HCT116 (cell line): ENCODE results near the gene AKIRIN2. TPM values are rescaled to one million over a fixed set of nuclear protein-coding genes. Genes with fewer than 3 reads are reported as not detected.

Experiments used
- ATAC-seq: fragments of 200-7000 bp; cut with Tn5 transposase; 2 replicates; pipeline ENCODE4 v1.9.1; 2020; ENCODE audit warnings: mild to moderate bottlenecking, moderate library complexity
- BruUV-seq: library from RNA; stranded (reverse); fragments of 400-500 nt; replicated peaks from 2 replicates; lab custom pipeline; 2021; lab: Mats Ljungman, UMichigan
- CTCF ChIA-PET: fragments of 300-600 bp; sonication (Branson Sonifier 250); formaldehyde crosslinking; loops from one replicate; lab custom pipeline; 2021; ENCODE audit warnings: antibody characterized with exemption; lab: Charles Lee
- POLR2A ChIA-PET: fragments of 300-600, 350-600 bp; sonication (Branson Sonifier 250); formaldehyde crosslinking; loops from one replicate; lab custom pipeline; 2021; ENCODE audit warnings: antibody characterized with exemption; lab: Charles Lee
- RAD21 ChIA-PET, 2 experiments: fragments of 300-600 bp; sonication (Branson Sonifier 250); formaldehyde crosslinking; loops; one replicate each; lab custom pipeline; 2023; ENCODE audit warnings: low total read pairs in 2 of 2; ENCODE audit not compliant: uncharacterized antibody in 2 of 2, unreplicated experiment in 2 of 2, low non-redundant PET in 1 of 2; lab: Charles Lee
- DNase-seq: peaks from one replicate; pipeline ENCODE4 v3.0.0-alpha.2; 2010; ENCODE audit warnings: low read depth, low spot score
- H2AFZ ChIP-seq: fragments of 200-600 bp; shearing (Covaris generic), sonication (generic); 2 replicates; pipeline ENCODE4 v1.6.1; 2017; ENCODE audit warnings: low read depth, mixed run types, mixed read lengths, antibody characterized with exemption, low read length; ENCODE audit not compliant: poor library complexity, severe bottlenecking
- H3K27ac ChIP-seq: 2 replicates; pipeline ENCODE4 v1.5.1; 2012; ENCODE audit warnings: low read depth, low read length
- H3K27me3 ChIP-seq: fragments of 200-600 bp; sonication (generic); 2 replicates; pipeline ENCODE4 v1.6.1; 2016; ENCODE audit warnings: mixed run types, low read length, mixed read lengths; ENCODE audit not compliant: insufficient read depth
- H3K36me3 ChIP-seq, 2 experiments: fragments of 200-500 bp in 1 of 2; fragments of 200-600 bp in 1 of 2; sonication (Bioruptor generic) in 1 of 2; sonication (generic) in 1 of 2; 2 replicates each; pipeline versions ENCODE4 v1.5.1 to v1.6.1; 2014 to 2016; ENCODE audit warnings: low read length in 2 of 2, inconsistent platforms in 1 of 2, mixed read lengths in 1 of 2, mixed run types in 1 of 2; ENCODE audit not compliant: insufficient read depth in 2 of 2, control insufficient read depth in 1 of 2
- H3K4me1 ChIP-seq, 2 experiments: fragments of 200-600 bp in 1 of 2; sonication (generic) in 1 of 2; 2 replicates each; pipeline versions ENCODE4 v1.5.1 to v1.6.1; 2012 to 2017; ENCODE audit warnings: low read length in 2 of 2, inconsistent platforms in 1 of 2, mild to moderate bottlenecking in 1 of 2, mixed read lengths in 1 of 2, mixed run types in 1 of 2, moderate library complexity in 1 of 2; ENCODE audit not compliant: insufficient read depth in 2 of 2, control insufficient read depth in 1 of 2
- H3K4me2 ChIP-seq: fragments of 200-600 bp; sonication (generic); 2 replicates; pipeline ENCODE4 v1.6.1; 2017; ENCODE audit warnings: mixed run types, low read length, mixed read lengths
- H3K4me3 ChIP-seq, 2 experiments: fragments of 200-600 bp in 1 of 2; sonication (generic) in 1 of 2; replicated peaks in 1 of 2; 2 replicates each; pipeline ENCODE4 v1.5.1; 2011 to 2016; ENCODE audit warnings: low read length in 2 of 2, control low read depth in 1 of 2, low read depth in 1 of 2, mild to moderate bottlenecking in 1 of 2, mixed read lengths in 1 of 2, mixed run types in 1 of 2
- H3K79me2 ChIP-seq: fragments of 200-600 bp; sonication (generic); 2 replicates; pipeline ENCODE4 v1.6.1; 2017; ENCODE audit warnings: mild to moderate bottlenecking, mixed run types, low read length, moderate library complexity, mixed read lengths; ENCODE audit not compliant: insufficient read depth
- H3K9ac ChIP-seq: fragments of 200-600 bp; sonication (generic); 2 replicates; pipeline ENCODE4 v1.6.1; 2016; ENCODE audit warnings: low read length, mixed read lengths
- H3K9me2 ChIP-seq: fragments of 200-600 bp; sonication (generic), shearing (Covaris generic); 2 replicates; pipeline ENCODE4 v1.6.1; 2017; ENCODE audit warnings: mixed run types, mild to moderate bottlenecking, moderate library complexity; ENCODE audit not compliant: insufficient read depth
- H3K9me3 ChIP-seq, 2 experiments: fragments of 200-500 bp in 1 of 2; fragments of 200-600 bp in 1 of 2; sonication (Bioruptor generic) in 1 of 2; sonication (generic) in 1 of 2; 2 replicates each; pipeline ENCODE4 v1.6.1; 2014 to 2017; ENCODE audit warnings: low read length in 2 of 2, mixed read lengths in 2 of 2, inconsistent platforms in 1 of 2, low read depth in 1 of 2, mild to moderate bottlenecking in 1 of 2, mixed run types in 1 of 2, moderate library complexity in 1 of 2; ENCODE audit not compliant: control insufficient read depth in 1 of 2, insufficient read depth in 1 of 2
- H4K20me1 ChIP-seq: fragments of 200-600 bp; sonication (generic), shearing (Covaris generic); 2 replicates; pipeline ENCODE4 v1.6.1; 2017; ENCODE audit warnings: mixed run types, mild to moderate bottlenecking, moderate library complexity; ENCODE audit not compliant: insufficient read depth
- ATF3 ChIP-seq: IDR thresholded peaks from 2 replicates; pipeline ENCODE4 v1.6.1; 2012
- CEBPB ChIP-seq: IDR thresholded peaks from 2 replicates; pipeline ENCODE4 v1.6.1; 2012; ENCODE audit warnings: low read depth
- CTCF ChIP-seq, 3 experiments: fragments of 200-600 bp in 1 of 3; sonication (generic) in 1 of 3; IDR thresholded peaks in 2 of 3; conservative IDR thresholded peaks in 1 of 3; 2 replicates each; pipeline ENCODE4 v1.5.1; 2012 to 2017; ENCODE audit warnings: low read depth in 2 of 3, low read length in 2 of 3, antibody characterized with exemption in 1 of 3, borderline replicate concordance in 1 of 3, control low read depth in 1 of 3, mild to moderate bottlenecking in 1 of 3, mixed read lengths in 1 of 3, mixed run types in 1 of 3, moderate library complexity in 1 of 3; ENCODE audit not compliant: insufficient read depth in 1 of 3
- ELF1 ChIP-seq: IDR thresholded peaks from 2 replicates; pipeline ENCODE4 v1.6.1; 2012; ENCODE audit warnings: low read depth, borderline replicate concordance
- EZH2phosphoT487 ChIP-seq: fragments of 200-600 bp; IDR thresholded peaks from 2 replicates; pipeline ENCODE4 v1.6.1; 2018; ENCODE audit warnings: antibody characterized with exemption, borderline replicate concordance
- JUND ChIP-seq: IDR thresholded peaks from 2 replicates; pipeline ENCODE4 v1.6.1; 2012
- POLR2AphosphoS5 ChIP-seq: IDR thresholded peaks from 2 replicates; pipeline ENCODE4 v1.6.1; 2011; ENCODE audit warnings: mild to moderate bottlenecking, low read depth, low read length, moderate library complexity
- SRF ChIP-seq: IDR thresholded peaks from 2 replicates; pipeline ENCODE4 v1.6.1; 2012; ENCODE audit warnings: low read depth
- YY1 ChIP-seq: IDR thresholded peaks from 2 replicates; pipeline ENCODE4 v1.6.1; 2011; ENCODE audit warnings: low read length, low read depth, moderate library complexity, mild to moderate bottlenecking; ENCODE audit not compliant: insufficient replicate concordance; ENCODE audit errors: extremely low read depth
- ZBTB33 ChIP-seq: IDR thresholded peaks from 2 replicates; pipeline ENCODE4 v1.6.1; 2011; ENCODE audit warnings: mild to moderate bottlenecking, low read length, moderate library complexity; ENCODE audit not compliant: insufficient replicate concordance; ENCODE audit errors: extremely low read depth
- ZFX ChIP-seq: fragments of 450-650 bp; IDR thresholded peaks from 2 replicates; pipeline ENCODE4 v1.6.1; 2017
- intact Hi-C: fragments of 100-400 bp; cut with micrococcal nuclease; formaldehyde crosslinking; loops from 2 replicates; pipeline ENCODE4 v1.10.0; 2022
- total RNA-seq: library from RNA; stranded (reverse); gene quantifications from one replicate; pipeline ENCODE4 v1.2.1, GENCODE V29; 2021; ENCODE audit not compliant: unreplicated experiment
- TF ChIP-seq, protein P1 (sequence below): IDR thresholded peaks from 2 replicates; pipeline ENCODE4 v1.6.1; 2012

The AKIRIN2 gene
- total RNA-seq, 1 experiment from 2014 or later = 54.8 TPM

DNA sequence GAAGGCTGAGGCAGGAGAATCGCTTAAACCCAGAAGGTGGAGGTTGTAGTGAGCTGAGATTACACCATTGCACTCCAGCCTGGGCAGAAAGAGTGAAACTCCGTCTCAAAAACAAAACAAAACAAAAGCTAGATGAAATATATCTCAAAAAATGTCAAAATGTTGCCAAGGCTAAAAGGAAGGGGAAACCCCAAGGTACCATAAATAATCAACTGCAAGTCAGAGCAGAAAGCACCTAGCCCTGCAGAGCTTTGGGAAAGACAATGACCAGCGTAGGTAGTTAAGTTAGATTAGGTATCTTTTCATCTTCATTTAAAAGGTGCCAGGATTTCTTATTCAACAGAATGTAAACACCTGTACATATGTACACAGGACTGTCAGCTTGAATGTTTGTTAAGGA, 33.0 kb downstream of the AKIRIN2 start:
- no peaks in the 10 kb centered on the region for H3K9me3 ChIP-seq
- H3K4me2 ChIP-seq = no peak overlapping the region
- no peak overlapping the region for H3K4me3 ChIP-seq
- H3K27me3 ChIP-seq = no peaks in the 10 kb centered on the region
- intact Hi-C loops = no loop called here
- no peaks in the 10 kb centered on the region for H3K9me2 ChIP-seq
- ChIA-PET POLR2A (no interaction called here), CTCF (no interaction called here), RAD21 (no interaction called here)
- no peak for ATAC-seq
- no peaks in the 10 kb centered on the region for H3K79me2 ChIP-seq
- BruUV-seq = no TSS peak
- no peaks in the 10 kb centered on the region for H3K36me3 ChIP-seq
- DNase-seq = no peak
- H3K27ac ChIP-seq = no peak overlapping the region
- no peaks in the 10 kb centered on the region for H3K4me1 ChIP-seq
- H3K9ac ChIP-seq = no peak overlapping the region
- H2AFZ ChIP-seq = no peak overlapping the region
- TF ChIP-seq, protein P1, sequence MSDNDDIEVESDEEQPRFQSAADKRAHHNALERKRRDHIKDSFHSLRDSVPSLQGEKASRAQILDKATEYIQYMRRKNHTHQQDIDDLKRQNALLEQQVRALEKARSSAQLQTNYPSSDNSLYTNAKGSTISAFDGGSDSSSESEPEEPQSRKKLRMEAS = no peak
- TF ChIP-seq POLR2AphosphoS5 = no peak
- TF ChIP-seq EZH2phosphoT487 = no peak
- TF ChIP-seq ATF3 = no peak
- no peak for TF ChIP-seq YY1
- H4K20me1 ChIP-seq = no peaks in the 10 kb centered on the region

GRCh38 chr6:87668013-87668412, 34.0 kb downstream of the AKIRIN2 start:
- BruUV-seq = no TSS peak
- TF ChIP-seq ATF3 (no peak), JUND (no peak), SRF (no peak), ZBTB33 (no peak), ZFX (no peak), ELF1 (no peak), CTCF (IDR thresholded peaks at IDR 0.05 in 2 of 3, conservative IDR thresholded peaks at IDR 0.05 in 1 of 3; ENCODE audit: borderline replicate concordance in 1 of 3, insufficient read depth in 1 of 3, low read depth in 2 of 3, low read length in 2 of 3) (no peak), CEBPB (no peak)
- TF ChIP-seq, protein P1 = no peak
- Histone ChIP-seq H3K9me2 (no peaks in the 10 kb centered on the region), H3K9ac (no peak overlapping the region), H3K27me3 (no peaks in the 10 kb centered on the region), H4K20me1 (no peaks in the 10 kb centered on the region), H2AFZ (no peak overlapping the region), H3K36me3 (no peaks in the 10 kb centered on the region; a peak in 1 of 4 replicates), H3K9me3 (no peaks in the 10 kb centered on the region), H3K79me2 (no peaks in the 10 kb centered on the region), H3K27ac (no peak overlapping the region), H3K4me2 (no peak overlapping the region), H3K4me1 (no peaks in the 10 kb centered on the region), H3K4me3 (no peak overlapping the region)
- RAD21 ChIA-PET = no interaction called here
- ATAC-seq = no peak
- intact Hi-C loops = no loop called here
- POLR2A ChIA-PET = interaction anchor here (0.9 kb wide), 1 partner anchor 12 kb away, joined by 3 read pairs; no protein-coding TSS in a partner anchor
- CTCF ChIA-PET = no interaction called here
- DNase-seq = no peak
